ENCODE measurements around the gene DOK6. TPM values are rescaled to one million over a fixed set of nuclear protein-coding genes. Genes with fewer than 3 reads are reported as not detected.

Gene DOK6
- total RNA-seq, 1 donor from 2014 or later: not detected

GRCh38 chr18:69697069-69697468 is 296.4 kb downstream of the DOK6 start:
- DNase-seq (no peak), ATAC-seq (ENCODE audit: low read depth) (no peak)
- Mint-ChIP-seq H3K36me3 (ENCODE audit: low read depth) (no peaks in the 10 kb centered on the region), H3K4me1 (no peaks in the 10 kb centered on the region), H3K9me3 (no peaks in the 10 kb centered on the region), H3K4me3 (no peak overlapping the region), H3K27ac (no peak overlapping the region), H3K27me3 (no peaks in the 10 kb centered on the region)
- intact Hi-C loops (cut with micrococcal nuclease): no loop called here
- POLR2A ChIA-PET: no interaction called here
- CTCF ChIA-PET: no interaction called here
- TF ChIP-seq CTCF (IDR thresholded peaks at IDR 0.05): no peak

DNA sequence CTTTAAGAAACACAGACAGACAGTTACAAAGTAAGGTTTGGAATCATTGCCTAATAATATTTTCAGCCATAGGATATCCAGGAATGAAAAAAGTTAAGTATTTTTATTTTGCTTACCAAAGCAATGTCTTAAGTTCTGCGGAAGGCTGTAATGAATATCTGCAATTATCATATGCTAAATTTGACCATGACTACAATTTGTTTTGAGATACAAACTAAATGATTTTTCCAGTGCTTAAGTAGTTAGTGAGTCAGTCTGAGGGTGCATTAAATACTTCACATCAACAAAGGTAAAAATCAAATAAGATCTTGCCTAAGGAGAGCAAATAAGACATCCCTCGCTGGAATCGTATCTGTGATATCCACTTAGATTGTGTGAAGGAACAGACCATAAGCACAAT is 297.0 kb downstream of the DOK6 start:
- TF ChIP-seq CTCF (IDR thresholded peaks at IDR 0.05): no peak
- Mint-ChIP-seq H3K36me3 (ENCODE audit: low read depth) (no peaks in the 10 kb centered on the region), H3K4me1 (no peaks in the 10 kb centered on the region), H3K9me3 (no peaks in the 10 kb centered on the region), H3K27me3 (no peaks in the 10 kb centered on the region), H3K4me3 (no peak overlapping the region), H3K27ac (no peak overlapping the region)
- DNase-seq (no peak), ATAC-seq (ENCODE audit: low read depth) (no peak)
- POLR2A ChIA-PET: no interaction called here
- intact Hi-C loops (cut with micrococcal nuclease): no loop called here
- CTCF ChIA-PET: no interaction called here

DNA sequence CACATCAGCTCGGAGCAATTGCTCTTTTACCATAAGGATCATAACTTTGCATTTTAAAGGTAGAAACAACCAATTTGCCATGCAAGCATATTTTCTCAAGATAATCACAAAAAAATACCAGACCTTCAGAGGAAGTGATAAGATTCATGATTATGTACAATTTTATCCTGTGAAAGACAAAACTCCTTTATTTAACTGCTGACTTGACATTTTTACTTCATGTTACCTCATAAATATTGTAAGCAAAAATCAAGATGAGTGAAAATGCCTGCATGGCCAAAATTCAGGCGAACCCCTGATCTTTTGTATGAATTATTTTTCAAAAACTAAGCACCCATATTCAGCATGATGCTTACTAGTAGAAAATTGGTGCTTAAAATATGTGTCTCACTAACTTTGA is 300.6 kb downstream of the DOK6 start:
- no peak overlapping the region for H3K4me3 Mint-ChIP-seq
- H3K27ac Mint-ChIP-seq: no peak overlapping the region
- TF ChIP-seq CTCF (IDR thresholded peaks at IDR 0.05): no peak
- H3K36me3 Mint-ChIP-seq (ENCODE audit: low read depth): no peaks in the 10 kb centered on the region
- H3K27me3 Mint-ChIP-seq: no peaks in the 10 kb centered on the region
- H3K9me3 Mint-ChIP-seq: no peaks in the 10 kb centered on the region
- ATAC-seq (ENCODE audit: low read depth) (no peak), DNase-seq (no peak)
- ChIA-PET CTCF (no interaction called here), POLR2A (no interaction called here)
- intact Hi-C loops (cut with micrococcal nuclease): no loop called here
- no peaks in the 10 kb centered on the region for H3K4me1 Mint-ChIP-seq

DNA sequence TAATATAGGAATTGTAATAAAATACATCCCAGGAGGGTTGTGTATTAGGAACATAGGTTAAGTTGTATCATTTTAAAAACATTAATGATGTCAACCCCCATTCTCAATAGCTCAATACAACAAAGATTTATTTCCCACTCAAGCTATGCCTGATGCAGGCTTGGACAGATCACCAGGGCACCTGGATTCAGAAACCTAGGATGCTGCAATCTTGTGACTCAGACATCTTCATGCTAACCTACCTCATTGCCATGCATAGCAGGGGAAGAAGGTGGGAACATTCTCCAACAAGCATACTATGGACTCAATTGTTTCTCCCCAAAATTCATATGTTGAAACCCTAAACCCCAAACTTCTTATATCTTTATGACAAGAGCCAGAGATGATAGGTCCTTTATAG is 302.8 kb downstream of the DOK6 start:
- H3K4me3 Mint-ChIP-seq: no peak overlapping the region
- intact Hi-C loops (cut with micrococcal nuclease): no loop called here
- CTCF ChIA-PET: no interaction called here
- H3K36me3 Mint-ChIP-seq (ENCODE audit: low read depth): no peaks in the 10 kb centered on the region
- H3K27ac Mint-ChIP-seq: no peak overlapping the region
- TF ChIP-seq CTCF (IDR thresholded peaks at IDR 0.05): no peak
- no peak for DNase-seq
- ATAC-seq (ENCODE audit: low read depth): no peak
- no peaks in the 10 kb centered on the region for H3K9me3 Mint-ChIP-seq
- H3K4me1 Mint-ChIP-seq: no peaks in the 10 kb centered on the region
- H3K27me3 Mint-ChIP-seq: no peaks in the 10 kb centered on the region
- POLR2A ChIA-PET: no interaction called here

- ChIA-PET CTCF (no interaction called here), POLR2A (no interaction called here)
- H3K4me3 Mint-ChIP-seq: no peak overlapping the region
- intact Hi-C loops (cut with micrococcal nuclease): no loop called here
- no peaks in the 10 kb centered on the region for H3K4me1 Mint-ChIP-seq
- H3K27me3 Mint-ChIP-seq: no peaks in the 10 kb centered on the region
- no peaks in the 10 kb centered on the region for H3K9me3 Mint-ChIP-seq
- TF ChIP-seq CTCF (IDR thresholded peaks at IDR 0.05): no peak
- ATAC-seq (ENCODE audit: low read depth) (no peak), DNase-seq (no peak)
- no peak overlapping the region for H3K27ac Mint-ChIP-seq
- H3K36me3 Mint-ChIP-seq (ENCODE audit: low read depth): no peaks in the 10 kb centered on the region
Measured at GRCh38 chr18:69705987-69706386, 305.3 kb downstream of the DOK6 start.
